Glutamatergic neuron (in vitro differentiated cells): ENCODE measurements around the gene ZNF610. TPM values are rescaled to one million over a fixed set of nuclear protein-coding genes. Genes with fewer than 3 reads are reported as not detected.

Experiments
- DNase-seq: peaks from one replicate; pipeline ENCODE4 v3.0.0; 2022
- H3K27ac Mint-ChIP-seq: one replicate; pipeline ENCODE4 v1.8.0; 2020; ENCODE audit warnings: mild to moderate bottlenecking, mixed read lengths, inconsistent platforms; ENCODE audit not compliant: unreplicated experiment
- H3K27me3 Mint-ChIP-seq: one replicate; pipeline ENCODE4 v1.8.0; 2020; ENCODE audit warnings: mild to moderate bottlenecking, moderate library complexity, mixed read lengths, inconsistent platforms; ENCODE audit not compliant: unreplicated experiment
- H3K36me3 Mint-ChIP-seq: one replicate; pipeline ENCODE4 v1.8.0; 2020; ENCODE audit warnings: mild to moderate bottlenecking, mixed read lengths, inconsistent platforms; ENCODE audit not compliant: unreplicated experiment
- H3K4me1 Mint-ChIP-seq: one replicate; pipeline ENCODE4 v1.8.0; 2020; ENCODE audit warnings: mild to moderate bottlenecking, low read depth, mixed read lengths, inconsistent platforms; ENCODE audit not compliant: unreplicated experiment
- H3K4me3 Mint-ChIP-seq: one replicate; pipeline ENCODE4 v1.8.0; 2020; ENCODE audit warnings: mild to moderate bottlenecking, mixed read lengths, inconsistent platforms; ENCODE audit not compliant: unreplicated experiment
- H3K9me3 Mint-ChIP-seq: one replicate; pipeline ENCODE4 v1.8.0; 2020; ENCODE audit warnings: mild to moderate bottlenecking, moderate library complexity, mixed read lengths, inconsistent platforms; ENCODE audit not compliant: unreplicated experiment
- total RNA-seq: library from RNA; stranded (reverse); fragmentation: NEBNext Ultra II Directional; extraction: Animal tissue kit (Norgen Biotek cat#: 25700); gene quantifications from one replicate; pipeline ENCODE4 v1.2.1, GENCODE V29; 2021; ENCODE audit not compliant: unreplicated experiment
- TF ChIP-seq, protein P1 (sequence below): fragments of 200-600 bp; sonication (generic); IDR thresholded peaks from one replicate; pipeline ENCODE4 v1.5.0; 2021; ENCODE audit not compliant: partially characterized antibody, unreplicated experiment

The ZNF610 gene
- total RNA-seq, 1 donor from 2014 or later = 11.6 TPM

DNA sequence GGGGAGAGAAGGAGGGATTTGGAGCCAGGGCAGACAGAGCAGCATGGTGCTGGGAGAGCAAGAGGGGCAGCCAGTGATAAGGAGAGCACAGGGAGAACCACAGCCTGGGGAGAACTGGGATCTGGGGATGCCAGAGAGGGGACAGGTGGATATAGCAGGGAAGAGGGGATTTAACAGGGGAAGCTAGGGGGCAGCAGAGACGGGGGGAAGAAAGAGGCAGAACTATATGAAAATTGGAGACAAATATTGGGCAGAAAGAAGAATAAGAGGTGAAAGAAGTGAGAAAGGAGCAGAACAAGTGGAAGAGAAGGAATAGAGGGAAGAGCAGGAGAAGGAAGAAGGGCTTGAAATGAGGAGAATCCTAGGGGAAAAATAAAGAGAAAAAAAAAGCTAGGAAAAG lies 55.1 kb downstream of the ZNF610 start:
- Mint-ChIP-seq H3K4me3 (no peak overlapping the region), H3K9me3 (peaks cover 10% of the 10 kb centered on the region), H3K36me3 (peaks cover 47% of the 10 kb centered on the region), H3K27ac (no peak overlapping the region), H3K27me3 (no peaks in the 10 kb centered on the region), H3K4me1 (no peaks in the 10 kb centered on the region)
- DNase-seq = no peak
- TF ChIP-seq, protein P1, sequence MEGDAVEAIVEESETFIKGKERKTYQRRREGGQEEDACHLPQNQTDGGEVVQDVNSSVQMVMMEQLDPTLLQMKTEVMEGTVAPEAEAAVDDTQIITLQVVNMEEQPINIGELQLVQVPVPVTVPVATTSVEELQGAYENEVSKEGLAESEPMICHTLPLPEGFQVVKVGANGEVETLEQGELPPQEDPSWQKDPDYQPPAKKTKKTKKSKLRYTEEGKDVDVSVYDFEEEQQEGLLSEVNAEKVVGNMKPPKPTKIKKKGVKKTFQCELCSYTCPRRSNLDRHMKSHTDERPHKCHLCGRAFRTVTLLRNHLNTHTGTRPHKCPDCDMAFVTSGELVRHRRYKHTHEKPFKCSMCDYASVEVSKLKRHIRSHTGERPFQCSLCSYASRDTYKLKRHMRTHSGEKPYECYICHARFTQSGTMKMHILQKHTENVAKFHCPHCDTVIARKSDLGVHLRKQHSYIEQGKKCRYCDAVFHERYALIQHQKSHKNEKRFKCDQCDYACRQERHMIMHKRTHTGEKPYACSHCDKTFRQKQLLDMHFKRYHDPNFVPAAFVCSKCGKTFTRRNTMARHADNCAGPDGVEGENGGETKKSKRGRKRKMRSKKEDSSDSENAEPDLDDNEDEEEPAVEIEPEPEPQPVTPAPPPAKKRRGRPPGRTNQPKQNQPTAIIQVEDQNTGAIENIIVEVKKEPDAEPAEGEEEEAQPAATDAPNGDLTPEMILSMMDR = no peak

DNA sequence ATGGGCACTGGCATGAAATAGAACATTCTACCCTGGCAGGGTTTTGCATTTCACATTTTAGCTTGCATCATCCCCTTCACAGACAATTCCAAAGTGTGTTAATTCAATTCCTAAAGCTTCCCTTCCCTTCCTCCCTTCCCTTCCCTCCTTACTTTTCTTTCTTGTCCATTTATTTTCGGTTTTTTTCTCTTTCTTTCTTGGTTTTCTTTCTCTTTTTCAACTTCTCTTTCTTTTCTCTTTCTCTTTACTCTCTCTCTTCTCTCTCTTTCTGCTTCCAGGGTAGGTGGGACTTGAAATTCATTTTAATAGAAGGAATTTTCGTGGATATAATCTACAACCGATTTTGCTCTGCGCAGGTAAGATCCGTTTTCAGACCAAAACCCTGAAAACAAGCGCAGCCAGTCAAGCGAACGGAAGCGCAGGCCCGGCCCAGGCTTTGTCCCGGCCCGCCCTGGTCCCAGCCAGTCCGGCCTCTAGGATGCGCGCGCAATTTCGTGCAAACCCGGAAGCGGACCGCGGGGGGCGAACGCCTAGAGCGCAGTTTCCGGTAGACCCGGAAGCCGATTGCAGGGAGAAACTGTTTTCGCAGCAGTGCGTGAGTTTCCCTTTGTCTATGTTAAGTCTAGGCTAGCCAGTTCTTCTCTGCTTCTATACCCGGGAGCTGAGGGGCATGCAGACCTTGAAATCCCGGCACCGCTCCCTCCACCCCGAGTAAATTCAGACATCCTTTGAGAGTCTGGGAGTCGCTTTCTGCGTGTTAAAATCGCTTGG lies 61.5 kb downstream of the ZNF610 start, which contains the start of gene ZNF528:
TSS of gene ZNF528 (plus strand) at position 540 of the 771 bp plus-strand sequence. CDS start 4,165 bp downstream, outside the sequence.
- Mint-ChIP-seq H3K9me3 (peaks cover 19% of the 10 kb centered on the region), H3K27ac (peak within 1 kb of the TSS; percentile 95)

DNA sequence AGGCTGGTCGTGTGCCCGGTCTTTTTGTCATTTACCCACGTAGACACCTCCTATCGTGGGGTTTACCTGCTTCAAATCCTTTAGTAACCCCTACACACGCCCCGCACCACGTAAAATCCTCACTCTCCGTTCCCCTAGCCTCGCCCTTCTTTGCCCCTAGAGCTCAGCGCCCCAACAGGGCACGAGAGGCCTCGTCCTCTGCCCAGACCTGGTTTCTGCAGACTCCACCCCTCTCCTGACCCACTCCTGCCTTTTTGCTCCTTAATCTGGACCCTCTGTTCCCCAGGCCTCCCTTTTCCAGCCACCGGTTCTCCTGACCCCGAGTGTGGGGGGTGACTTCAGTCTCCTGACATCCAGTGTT lies 62.0 kb downstream of the ZNF610 start:
- Mint-ChIP-seq H3K27ac (peak overlapping the region; percentile 95), H3K27me3 (peaks cover 6% of the 10 kb centered on the region), H3K4me1 (peaks cover 2% of the 10 kb centered on the region), H3K4me3 (peak overlapping the region; percentile 96), H3K9me3 (peaks cover 19% of the 10 kb centered on the region), H3K36me3 (peaks cover 63% of the 10 kb centered on the region)
- peak; percentile 21 for DNase-seq
- TF ChIP-seq, protein P1 = no peak

More for the DNA sequence above, 61.5 kb downstream of the ZNF610 start, which contains the start of gene ZNF528:
- peak; percentile 98 for DNase-seq
- Mint-ChIP-seq H3K4me1 (peaks cover 2% of the 10 kb centered on the region), H3K36me3 (peaks cover 63% of the 10 kb centered on the region), H3K4me3 (peak within 1 kb of the TSS; percentile 96), H3K27me3 (peaks cover 6% of the 10 kb centered on the region)
- TF ChIP-seq, protein P1 = no peak

DNA sequence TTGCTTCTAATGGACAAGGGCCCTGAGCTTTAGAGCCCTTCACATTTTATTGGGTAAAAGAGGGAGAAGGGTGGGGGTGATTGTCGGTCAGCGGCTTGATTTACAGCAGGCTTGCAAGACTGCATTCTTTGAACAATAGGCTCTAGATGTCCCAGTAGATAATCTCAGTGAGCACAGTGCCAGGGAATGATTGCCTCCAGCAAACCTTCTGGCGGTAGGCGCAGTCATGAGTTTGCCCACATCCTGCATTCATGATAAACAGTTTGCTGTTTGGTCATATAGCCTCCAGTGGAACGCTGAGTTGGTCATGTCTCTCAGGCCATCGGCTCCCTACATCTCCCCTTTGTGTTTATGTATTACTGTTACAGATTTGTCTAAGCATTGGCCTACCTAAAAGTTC lies 74.2 kb downstream of the ZNF610 start:
- Mint-ChIP-seq H3K27me3 (peaks cover 3% of the 10 kb centered on the region), H3K4me3 (no peak overlapping the region), H3K4me1 (no peaks in the 10 kb centered on the region), H3K27ac (no peak overlapping the region), H3K9me3 (peaks cover 12% of the 10 kb centered on the region), H3K36me3 (peaks cover 77% of the 10 kb centered on the region)
- TF ChIP-seq, protein P1 = no peak
- DNase-seq = no peak

DNA sequence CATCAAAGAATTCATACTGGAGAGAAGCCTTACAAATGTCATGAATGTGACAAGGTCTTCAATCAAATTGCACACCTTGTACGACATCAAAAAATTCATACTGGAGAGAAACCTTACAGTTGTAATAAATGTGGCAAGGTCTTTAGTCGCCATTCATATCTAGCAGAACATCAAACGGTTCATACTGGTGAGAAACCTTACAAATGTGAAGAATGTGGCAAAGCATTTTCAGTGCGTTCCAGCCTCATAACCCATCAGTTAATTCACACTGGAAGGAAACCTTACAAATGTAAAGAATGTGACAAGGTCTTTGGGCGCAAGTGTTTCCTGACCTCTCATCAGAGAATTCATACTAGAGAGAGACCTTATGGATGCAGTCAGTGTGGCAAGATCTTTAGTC lies 79.7 kb downstream of the ZNF610 start:
- H3K36me3 Mint-ChIP-seq = peaks cover 64% of the 10 kb centered on the region

More for the DNA sequence above, 79.7 kb downstream of the ZNF610 start:
- TF ChIP-seq, protein P1 = no peak
- H3K9me3 Mint-ChIP-seq = peaks cover 14% of the 10 kb centered on the region
- H3K27me3 Mint-ChIP-seq = no peaks in the 10 kb centered on the region
- no peak overlapping the region for H3K4me3 Mint-ChIP-seq
- H3K27ac Mint-ChIP-seq = no peak overlapping the region
- no peak for DNase-seq
- H3K4me1 Mint-ChIP-seq = no peaks in the 10 kb centered on the region
